ENCODE results near the gene INPPL1. TPM values are rescaled to one million over a fixed set of nuclear protein-coding genes. Genes with fewer than 3 reads are reported as not detected.

INPPL1 gene
- polyA plus RNA-seq, 1 donor = 84.5 TPM

- Histone ChIP-seq H3K27ac (ENCODE audit: low read length) (no peak overlapping the region), H3K4me1 (ENCODE audit: control insufficient read depth, insufficient read depth, low read length) (peaks cover 16% of the 10 kb centered on the region), H3K9me3 (ENCODE audit: control insufficient read depth, low read depth, low read length) (no peaks in the 10 kb centered on the region), H3K36me3 (ENCODE audit: control insufficient read depth, insufficient read depth, low read length) (no peaks in the 10 kb centered on the region), H3K27me3 (ENCODE audit: control insufficient read depth, insufficient read depth, low read length) (peaks cover 90% of the 10 kb centered on the region), H3K4me3 (ENCODE audit: low read length) (no peak overlapping the region)
- no peak for DNase-seq
- WGBS (ENCODE audit: insufficient coverage, low lambda C conversion rate) = 3% methylated on average over 6 of the region's 46 CpGs
Observed at GRCh38 chr11:72244361-72245262, 20.0 kb downstream of the INPPL1 start.

DNA sequence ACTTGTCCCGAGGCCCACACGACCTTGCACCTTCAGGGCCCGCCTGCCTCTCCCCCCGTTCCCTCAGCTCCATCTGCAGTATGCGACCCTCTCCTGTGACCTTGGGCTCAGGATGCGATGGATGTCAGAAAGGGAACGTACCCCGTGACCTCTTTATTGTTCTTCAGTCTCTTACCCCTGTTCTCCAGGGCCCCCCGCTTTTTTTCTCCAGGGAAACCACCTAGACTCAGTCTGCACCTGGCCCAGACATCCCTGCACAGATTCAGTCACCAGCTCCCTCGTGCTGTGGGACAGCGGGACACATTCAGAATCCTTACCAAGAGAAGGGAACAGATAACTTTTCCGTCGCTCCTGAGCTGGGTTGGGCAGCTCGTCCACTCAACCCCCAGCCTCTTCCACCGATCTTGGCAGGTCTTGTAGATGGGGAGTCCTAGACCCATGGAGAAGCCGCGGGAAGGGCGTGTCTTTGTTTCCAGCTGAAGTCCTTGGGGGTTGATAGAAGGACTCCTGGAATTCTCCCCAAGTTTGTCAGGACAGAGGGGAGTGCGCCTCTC lies 20.8 kb downstream of the INPPL1 start:
- Histone ChIP-seq H3K4me3 (ENCODE audit: low read length) (no peak overlapping the region), H3K27ac (ENCODE audit: low read length) (no peak overlapping the region), H3K4me1 (ENCODE audit: control insufficient read depth, insufficient read depth, low read length) (peaks cover 11% of the 10 kb centered on the region), H3K9me3 (ENCODE audit: control insufficient read depth, low read depth, low read length) (no peaks in the 10 kb centered on the region), H3K36me3 (ENCODE audit: control insufficient read depth, insufficient read depth, low read length) (no peaks in the 10 kb centered on the region), H3K27me3 (ENCODE audit: control insufficient read depth, insufficient read depth, low read length) (peaks cover 92% of the 10 kb centered on the region)
- no peak for DNase-seq
- 11% methylated on average over 3 of the region's 19 CpGs for WGBS (ENCODE audit: insufficient coverage, low lambda C conversion rate)

DNA sequence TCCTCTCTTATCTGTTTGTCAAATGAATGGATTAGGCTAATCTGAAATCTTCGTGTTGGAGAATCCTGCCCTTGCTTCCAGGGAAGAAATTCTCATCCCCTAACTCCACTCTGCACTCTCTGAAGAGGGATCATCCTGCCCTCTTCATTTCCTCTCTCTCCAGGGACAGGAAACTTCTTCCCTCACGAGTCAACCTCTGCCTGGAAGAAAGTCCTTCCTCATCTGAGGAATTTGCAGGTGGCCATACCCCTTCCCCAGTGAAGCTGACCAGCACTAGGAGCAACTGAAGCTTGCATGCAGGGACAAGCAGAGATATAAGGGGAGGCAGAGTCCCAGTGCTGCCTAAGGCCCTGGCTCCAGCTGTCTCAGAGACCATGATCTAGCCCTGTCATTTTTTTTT lies 23.0 kb downstream of the INPPL1 start:
- no peak for DNase-seq
- no peaks in the 10 kb centered on the region for H3K9me3 ChIP-seq (ENCODE audit: control insufficient read depth, low read depth, low read length)
- no peaks in the 10 kb centered on the region for H3K36me3 ChIP-seq (ENCODE audit: control insufficient read depth, insufficient read depth, low read length)
- H3K4me3 ChIP-seq (ENCODE audit: low read length) = no peak overlapping the region
- peaks cover 5% of the 10 kb centered on the region for H3K4me1 ChIP-seq (ENCODE audit: control insufficient read depth, insufficient read depth, low read length)
- WGBS (ENCODE audit: insufficient coverage, low lambda C conversion rate) = no CpG with 5 or more reads among the region's 2 CpGs
- no peak overlapping the region for H3K27ac ChIP-seq (ENCODE audit: low read length)
- H3K27me3 ChIP-seq (ENCODE audit: control insufficient read depth, insufficient read depth, low read length) = peaks cover 80% of the 10 kb centered on the region

DNA sequence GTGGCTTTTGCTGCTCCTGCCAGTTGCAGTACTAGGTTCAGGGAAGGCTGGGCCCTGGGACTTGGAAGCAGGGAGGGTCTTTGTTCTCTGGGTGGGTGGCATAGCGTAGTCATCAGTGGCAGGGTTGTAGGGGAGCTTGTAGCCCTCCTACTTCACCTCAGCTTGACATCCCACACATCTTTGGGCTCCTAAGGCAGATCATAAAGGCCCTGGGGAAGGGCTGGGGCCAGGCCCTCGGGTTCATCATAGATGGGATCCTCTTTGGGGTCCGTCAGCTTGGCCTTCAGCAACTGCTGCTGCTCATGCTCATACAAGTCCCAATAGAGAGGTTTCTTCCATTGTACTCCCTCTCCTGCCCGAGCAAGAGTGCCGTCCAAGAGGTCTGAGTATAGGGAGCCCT lies 25.4 kb downstream of the INPPL1 start:
- H3K27ac ChIP-seq (ENCODE audit: low read length) = no peak overlapping the region
- H3K9me3 ChIP-seq (ENCODE audit: control insufficient read depth, low read depth, low read length) = no peaks in the 10 kb centered on the region
- no peak overlapping the region for H3K4me3 ChIP-seq (ENCODE audit: low read length)
- H3K36me3 ChIP-seq (ENCODE audit: control insufficient read depth, insufficient read depth, low read length) = no peaks in the 10 kb centered on the region
- no CpG with 5 or more reads among the region's 5 CpGs for WGBS (ENCODE audit: insufficient coverage, low lambda C conversion rate)
- no peak for DNase-seq
- H3K27me3 ChIP-seq (ENCODE audit: control insufficient read depth, insufficient read depth, low read length) = peaks cover 63% of the 10 kb centered on the region
- H3K4me1 ChIP-seq (ENCODE audit: control insufficient read depth, insufficient read depth, low read length) = no peaks in the 10 kb centered on the region

- no peaks in the 10 kb centered on the region for H3K36me3 ChIP-seq (ENCODE audit: control insufficient read depth, insufficient read depth, low read length)
- no peaks in the 10 kb centered on the region for H3K4me1 ChIP-seq (ENCODE audit: control insufficient read depth, insufficient read depth, low read length)
- DNase-seq = no peak
- H3K27me3 ChIP-seq (ENCODE audit: control insufficient read depth, insufficient read depth, low read length) = peaks cover 57% of the 10 kb centered on the region
- no peak overlapping the region for H3K4me3 ChIP-seq (ENCODE audit: low read length)
- no peaks in the 10 kb centered on the region for H3K9me3 ChIP-seq (ENCODE audit: control insufficient read depth, low read depth, low read length)
- WGBS (ENCODE audit: insufficient coverage, low lambda C conversion rate) = no CpG with 5 or more reads among the region's 24 CpGs
- no peak overlapping the region for H3K27ac ChIP-seq (ENCODE audit: low read length)
Observed at GRCh38 chr11:72250661-72251464, 26.3 kb downstream of the INPPL1 start.

DNA sequence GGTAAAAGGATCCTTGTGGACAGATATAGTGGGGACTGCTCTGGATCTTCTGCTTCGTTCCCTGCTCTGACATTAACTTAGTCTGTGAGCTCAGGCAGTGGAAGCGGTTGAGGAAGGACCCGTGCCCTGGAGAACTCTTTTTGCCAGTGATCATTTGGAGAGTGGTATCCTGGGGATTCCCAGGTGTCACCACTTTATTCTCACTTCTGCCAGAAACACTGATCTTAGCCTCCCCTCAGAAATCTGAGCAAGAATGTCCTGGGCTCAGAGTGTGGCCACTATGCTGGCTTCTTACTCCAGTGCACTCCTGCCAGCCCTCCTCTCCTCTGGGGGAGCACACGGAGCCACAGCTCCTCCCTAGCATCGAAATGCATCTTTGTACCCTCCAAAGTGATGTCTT lies 27.0 kb downstream of the INPPL1 start:
- H3K27ac ChIP-seq (ENCODE audit: low read length) = no peak overlapping the region
- H3K36me3 ChIP-seq (ENCODE audit: control insufficient read depth, insufficient read depth, low read length) = no peaks in the 10 kb centered on the region
- no peak overlapping the region for H3K4me3 ChIP-seq (ENCODE audit: low read length)
- no peaks in the 10 kb centered on the region for H3K9me3 ChIP-seq (ENCODE audit: control insufficient read depth, low read depth, low read length)
- WGBS (ENCODE audit: insufficient coverage, low lambda C conversion rate) = 73% methylated on average over 2 of the region's 5 CpGs
- H3K4me1 ChIP-seq (ENCODE audit: control insufficient read depth, insufficient read depth, low read length) = no peaks in the 10 kb centered on the region
- DNase-seq = no peak
- H3K27me3 ChIP-seq (ENCODE audit: control insufficient read depth, insufficient read depth, low read length) = peaks cover 52% of the 10 kb centered on the region

- H3K4me1 ChIP-seq (ENCODE audit: control insufficient read depth, insufficient read depth, low read length) = no peaks in the 10 kb centered on the region
- H3K9me3 ChIP-seq (ENCODE audit: control insufficient read depth, low read depth, low read length) = no peaks in the 10 kb centered on the region
- no peak overlapping the region for H3K4me3 ChIP-seq (ENCODE audit: low read length)
- H3K36me3 ChIP-seq (ENCODE audit: control insufficient read depth, insufficient read depth, low read length) = no peaks in the 10 kb centered on the region
- no peak overlapping the region for H3K27ac ChIP-seq (ENCODE audit: low read length)
- H3K27me3 ChIP-seq (ENCODE audit: control insufficient read depth, insufficient read depth, low read length) = peaks cover 36% of the 10 kb centered on the region
- no peak for DNase-seq
- no CpG with 5 or more reads among the region's 3 CpGs for WGBS (ENCODE audit: insufficient coverage, low lambda C conversion rate)
Observed at GRCh38 chr11:72253392-72253791, 28.8 kb downstream of the INPPL1 start.

GRCh38 chr11:72254299-72254993 lies 29.9 kb downstream of the INPPL1 start:
- Histone ChIP-seq H3K36me3 (ENCODE audit: control insufficient read depth, insufficient read depth, low read length) (no peaks in the 10 kb centered on the region), H3K27me3 (ENCODE audit: control insufficient read depth, insufficient read depth, low read length) (peaks cover 30% of the 10 kb centered on the region), H3K27ac (ENCODE audit: low read length) (no peak overlapping the region), H3K9me3 (ENCODE audit: control insufficient read depth, low read depth, low read length) (no peaks in the 10 kb centered on the region), H3K4me1 (ENCODE audit: control insufficient read depth, insufficient read depth, low read length) (no peaks in the 10 kb centered on the region), H3K4me3 (ENCODE audit: low read length) (no peak overlapping the region)
- DNase-seq = no peak
- WGBS (ENCODE audit: insufficient coverage, low lambda C conversion rate) = no CpG with 5 or more reads among the region's 5 CpGs

- no peaks in the 10 kb centered on the region for H3K36me3 ChIP-seq (ENCODE audit: control insufficient read depth, insufficient read depth, low read length)
- peaks cover 15% of the 10 kb centered on the region for H3K27me3 ChIP-seq (ENCODE audit: control insufficient read depth, insufficient read depth, low read length)
- H3K4me3 ChIP-seq (ENCODE audit: low read length) = no peak overlapping the region
- DNase-seq = no peak
- no peaks in the 10 kb centered on the region for H3K4me1 ChIP-seq (ENCODE audit: control insufficient read depth, insufficient read depth, low read length)
- no peaks in the 10 kb centered on the region for H3K9me3 ChIP-seq (ENCODE audit: control insufficient read depth, low read depth, low read length)
- H3K27ac ChIP-seq (ENCODE audit: low read length) = no peak overlapping the region
- WGBS (ENCODE audit: insufficient coverage, low lambda C conversion rate) = no CpG with 5 or more reads among the region's 2 CpGs
Observed at GRCh38 chr11:72257570-72257969, 33.0 kb downstream of the INPPL1 start.

DNA sequence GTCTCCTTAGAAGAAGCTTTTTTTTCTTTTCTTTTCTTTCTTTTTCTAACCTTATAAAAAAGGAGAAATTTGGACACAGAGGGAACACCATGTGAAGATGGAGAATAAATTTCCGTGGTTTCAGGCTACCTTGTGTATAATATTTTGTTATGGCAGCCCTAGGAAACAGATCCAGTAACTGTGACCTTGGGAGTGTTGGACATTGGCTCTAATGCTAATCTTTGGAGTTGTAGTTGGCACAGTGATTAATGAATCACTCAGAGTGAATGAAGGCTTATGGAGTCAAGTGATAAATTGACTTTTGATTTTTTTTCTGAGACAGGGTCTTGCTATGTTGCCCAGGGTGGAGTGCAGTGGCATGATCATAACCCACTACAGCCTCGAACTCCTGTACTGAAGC lies 34.9 kb downstream of the INPPL1 start:
- peaks cover 9% of the 10 kb centered on the region for H3K27me3 ChIP-seq (ENCODE audit: control insufficient read depth, insufficient read depth, low read length)
- H3K4me1 ChIP-seq (ENCODE audit: control insufficient read depth, insufficient read depth, low read length) = no peaks in the 10 kb centered on the region
- H3K27ac ChIP-seq (ENCODE audit: low read length) = no peak overlapping the region
- DNase-seq = no peak
- WGBS (ENCODE audit: insufficient coverage, low lambda C conversion rate) = 100% methylated on average over 1 of the region's 2 CpGs
- no peaks in the 10 kb centered on the region for H3K36me3 ChIP-seq (ENCODE audit: control insufficient read depth, insufficient read depth, low read length)
- no peak overlapping the region for H3K4me3 ChIP-seq (ENCODE audit: low read length)
- H3K9me3 ChIP-seq (ENCODE audit: control insufficient read depth, low read depth, low read length) = no peaks in the 10 kb centered on the region
